ENCODE results near the gene KHDRBS2. TPM values are rescaled to one million over a fixed set of nuclear protein-coding genes. Genes with fewer than 3 reads are reported as not detected.

The KHDRBS2 gene
- total RNA-seq, 1 donor from 2014 or later, result not detected

DNA sequence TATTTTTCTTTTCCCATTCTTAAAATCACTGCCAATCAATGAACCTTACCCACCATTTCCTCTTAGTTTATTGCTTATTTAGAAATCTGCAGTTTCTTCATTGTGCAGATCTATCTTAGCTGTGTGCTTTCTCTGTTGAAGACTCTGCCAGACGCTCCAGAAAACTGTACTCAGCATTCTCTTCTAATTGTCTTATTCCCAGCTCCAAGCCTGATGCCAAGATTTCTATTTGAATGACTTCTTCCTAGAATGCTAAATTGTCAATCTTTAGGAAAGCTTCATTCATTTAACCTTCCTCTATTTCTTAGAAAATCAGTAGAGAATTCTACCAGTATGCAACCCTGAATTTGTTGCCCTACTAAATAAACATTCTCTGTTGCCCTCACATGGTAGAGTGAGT, 308.9 kb downstream of the KHDRBS2 start:
- H3K27me3 Mint-ChIP-seq (ENCODE audit: low read depth), result no peaks in the 10 kb centered on the region
- H3K36me3 Mint-ChIP-seq (ENCODE audit: low read depth), result no peaks in the 10 kb centered on the region

GRCh38 chr6:61959196-61959595, 326.8 kb downstream of the KHDRBS2 start:
- no peaks in the 10 kb centered on the region for H3K36me3 Mint-ChIP-seq (ENCODE audit: low read depth)
- peaks cover 27% of the 10 kb centered on the region for H3K9me3 Mint-ChIP-seq (ENCODE audit: low read depth)
- TF ChIP-seq, protein P1, sequence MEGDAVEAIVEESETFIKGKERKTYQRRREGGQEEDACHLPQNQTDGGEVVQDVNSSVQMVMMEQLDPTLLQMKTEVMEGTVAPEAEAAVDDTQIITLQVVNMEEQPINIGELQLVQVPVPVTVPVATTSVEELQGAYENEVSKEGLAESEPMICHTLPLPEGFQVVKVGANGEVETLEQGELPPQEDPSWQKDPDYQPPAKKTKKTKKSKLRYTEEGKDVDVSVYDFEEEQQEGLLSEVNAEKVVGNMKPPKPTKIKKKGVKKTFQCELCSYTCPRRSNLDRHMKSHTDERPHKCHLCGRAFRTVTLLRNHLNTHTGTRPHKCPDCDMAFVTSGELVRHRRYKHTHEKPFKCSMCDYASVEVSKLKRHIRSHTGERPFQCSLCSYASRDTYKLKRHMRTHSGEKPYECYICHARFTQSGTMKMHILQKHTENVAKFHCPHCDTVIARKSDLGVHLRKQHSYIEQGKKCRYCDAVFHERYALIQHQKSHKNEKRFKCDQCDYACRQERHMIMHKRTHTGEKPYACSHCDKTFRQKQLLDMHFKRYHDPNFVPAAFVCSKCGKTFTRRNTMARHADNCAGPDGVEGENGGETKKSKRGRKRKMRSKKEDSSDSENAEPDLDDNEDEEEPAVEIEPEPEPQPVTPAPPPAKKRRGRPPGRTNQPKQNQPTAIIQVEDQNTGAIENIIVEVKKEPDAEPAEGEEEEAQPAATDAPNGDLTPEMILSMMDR (IDR thresholded peaks at IDR 0.05), result no peak
- H3K4me3 Mint-ChIP-seq (ENCODE audit: unreplicated experiment), result no peak overlapping the region
- no peak overlapping the region for H3K27ac Mint-ChIP-seq (ENCODE audit: unreplicated experiment)
- H3K27me3 Mint-ChIP-seq (ENCODE audit: low read depth), result no peaks in the 10 kb centered on the region
- DNase-seq (ENCODE audit: low spot score), result no peak
- H3K4me1 Mint-ChIP-seq (ENCODE audit: low read depth), result no peaks in the 10 kb centered on the region

More for the DNA sequence above, 308.9 kb downstream of the KHDRBS2 start:
- H3K4me3 Mint-ChIP-seq (ENCODE audit: unreplicated experiment), result no peak overlapping the region
- H3K4me1 Mint-ChIP-seq (ENCODE audit: low read depth), result no peaks in the 10 kb centered on the region
- no peak for DNase-seq (ENCODE audit: low spot score)
- H3K9me3 Mint-ChIP-seq (ENCODE audit: low read depth), result no peaks in the 10 kb centered on the region
- TF ChIP-seq, protein P1 (IDR thresholded peaks at IDR 0.05), result no peak
- no peak overlapping the region for H3K27ac Mint-ChIP-seq (ENCODE audit: unreplicated experiment)

GRCh38 chr6:61953851-61954250, 332.2 kb downstream of the KHDRBS2 start:
- Mint-ChIP-seq H3K4me1 (ENCODE audit: low read depth) (no peaks in the 10 kb centered on the region), H3K9me3 (ENCODE audit: low read depth) (peaks cover 26% of the 10 kb centered on the region), H3K27ac (ENCODE audit: unreplicated experiment) (no peak overlapping the region), H3K27me3 (ENCODE audit: low read depth) (no peaks in the 10 kb centered on the region), H3K4me3 (ENCODE audit: unreplicated experiment) (no peak overlapping the region), H3K36me3 (ENCODE audit: low read depth) (no peaks in the 10 kb centered on the region)
- DNase-seq (ENCODE audit: low spot score), result no peak
- TF ChIP-seq, protein P1 (IDR thresholded peaks at IDR 0.05), result no peak

DNA sequence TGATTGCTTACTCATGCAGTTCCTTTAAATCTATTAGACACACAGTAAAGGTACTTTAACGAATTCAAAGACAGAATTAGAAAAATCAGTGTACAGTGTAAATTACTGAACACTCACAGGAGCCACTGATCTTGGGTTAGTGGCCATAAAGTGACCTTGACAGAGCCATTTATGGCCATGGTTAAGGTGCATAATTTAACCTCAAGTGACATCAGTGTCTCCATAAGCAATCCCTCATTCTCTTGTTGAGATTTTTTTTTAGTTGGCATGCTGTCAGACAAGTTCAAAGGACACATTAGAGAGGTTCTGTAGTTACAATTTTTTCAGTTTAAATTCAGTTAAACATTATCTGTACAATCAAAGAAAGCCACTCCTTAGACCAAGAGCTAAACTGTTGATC, 334.4 kb downstream of the KHDRBS2 start:
- Mint-ChIP-seq H3K27ac (ENCODE audit: unreplicated experiment) (no peak overlapping the region), H3K4me1 (ENCODE audit: low read depth) (no peaks in the 10 kb centered on the region), H3K9me3 (ENCODE audit: low read depth) (peaks cover 6% of the 10 kb centered on the region), H3K36me3 (ENCODE audit: low read depth) (no peaks in the 10 kb centered on the region), H3K27me3 (ENCODE audit: low read depth) (no peaks in the 10 kb centered on the region), H3K4me3 (ENCODE audit: unreplicated experiment) (no peak overlapping the region)
- no peak for DNase-seq (ENCODE audit: low spot score)
- TF ChIP-seq, protein P1 (IDR thresholded peaks at IDR 0.05), result no peak

GRCh38 chr6:61950811-61951210, 335.2 kb downstream of the KHDRBS2 start:
- no peak overlapping the region for H3K27ac Mint-ChIP-seq (ENCODE audit: unreplicated experiment)
- no peak overlapping the region for H3K4me3 Mint-ChIP-seq (ENCODE audit: unreplicated experiment)
- no peaks in the 10 kb centered on the region for H3K9me3 Mint-ChIP-seq (ENCODE audit: low read depth)
- no peak for DNase-seq (ENCODE audit: low spot score)
- TF ChIP-seq, protein P1 (IDR thresholded peaks at IDR 0.05), result no peak
- H3K27me3 Mint-ChIP-seq (ENCODE audit: low read depth), result no peaks in the 10 kb centered on the region
- no peaks in the 10 kb centered on the region for H3K36me3 Mint-ChIP-seq (ENCODE audit: low read depth)
- H3K4me1 Mint-ChIP-seq (ENCODE audit: low read depth), result no peaks in the 10 kb centered on the region

Measured in chondrocyte (in vitro differentiated cells).